GM18868 (cell line): ENCODE results near the gene PAM.

Experiments
- ATAC-seq: cut with Tn5 transposase; IDR thresholded peaks from one replicate; pipeline ENCODE4 v1.9.1; 2021; ENCODE audit warnings: mild to moderate bottlenecking, moderate library complexity; ENCODE audit not compliant: unreplicated experiment

Gene PAM

DNA sequence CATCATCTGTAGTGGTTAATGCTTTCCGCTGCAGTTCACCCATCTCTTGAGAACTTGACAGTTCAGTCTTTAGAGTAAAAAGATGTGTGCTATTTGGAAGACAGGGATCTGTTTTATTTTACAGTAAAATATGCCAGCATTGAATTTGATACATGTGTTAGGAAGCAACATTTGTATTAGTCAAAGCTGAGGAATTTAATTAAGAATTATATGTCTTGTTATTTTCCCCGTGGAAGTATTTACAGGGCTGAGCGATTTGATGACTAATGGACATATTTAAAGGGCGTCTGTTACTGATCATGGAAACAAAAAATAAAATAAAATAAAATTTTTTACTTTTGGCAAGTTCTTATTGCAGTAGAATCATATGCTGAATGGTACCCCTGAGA lies 101.3 kb downstream of the PAM start:
- no peak for ATAC-seq

DNA sequence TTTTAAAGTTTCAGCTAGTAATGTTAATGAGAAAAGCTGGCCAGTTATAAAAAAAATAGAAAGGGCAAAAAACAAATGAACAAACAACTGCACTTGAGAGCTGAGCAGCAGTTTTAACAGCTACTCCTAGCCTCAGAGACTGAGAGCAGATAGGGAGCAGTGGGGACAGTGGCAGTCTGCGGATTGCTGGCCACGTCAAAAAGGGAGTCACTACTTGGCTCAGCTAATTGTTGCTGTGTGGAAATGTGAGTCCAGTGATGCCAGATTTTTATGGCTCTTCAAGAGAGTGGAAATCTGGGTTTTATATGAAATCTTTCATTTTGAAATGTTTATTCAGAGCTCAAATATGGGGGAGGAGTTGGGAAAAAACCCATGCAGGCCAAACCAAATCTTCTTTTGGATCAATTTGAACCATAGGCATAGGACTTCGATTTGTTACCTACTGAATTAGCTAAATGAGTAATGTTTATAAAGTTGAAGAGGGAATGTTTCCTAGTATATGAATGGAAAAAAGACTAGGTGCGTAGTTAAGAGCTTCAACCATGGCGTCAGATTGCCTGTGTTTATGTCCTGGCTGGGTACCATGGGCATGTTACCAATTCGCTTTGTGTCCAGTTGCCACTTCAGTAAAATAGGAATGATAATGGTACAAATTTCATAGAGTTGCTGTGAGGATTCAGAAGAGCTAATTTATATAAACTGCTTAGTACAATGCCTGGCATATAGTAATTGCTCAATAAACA lies 102.1 kb downstream of the PAM start:
- ATAC-seq: no peak

DNA sequence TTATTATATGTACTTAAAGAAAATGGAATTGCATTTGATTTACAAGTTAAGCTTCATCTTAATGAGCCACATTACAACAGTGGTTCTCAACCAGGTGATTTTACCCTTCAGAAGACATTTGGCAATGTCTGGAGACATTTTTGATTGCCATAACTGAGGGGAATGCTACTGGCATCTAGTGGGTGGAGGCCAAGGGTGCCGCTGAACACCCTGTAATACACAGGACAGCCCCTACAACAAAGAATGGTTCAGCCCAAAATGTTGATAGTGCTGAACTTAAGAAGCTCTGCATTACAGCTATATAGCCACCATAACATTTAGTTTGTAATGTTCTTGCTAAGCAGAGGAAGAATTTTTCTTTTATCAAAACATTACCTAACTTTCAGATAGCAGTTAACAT lies 103.1 kb downstream of the PAM start:
- no peak for ATAC-seq

GRCh38 chr5:102858808-102859207 lies 103.7 kb downstream of the PAM start:
- no peak for ATAC-seq

DNA sequence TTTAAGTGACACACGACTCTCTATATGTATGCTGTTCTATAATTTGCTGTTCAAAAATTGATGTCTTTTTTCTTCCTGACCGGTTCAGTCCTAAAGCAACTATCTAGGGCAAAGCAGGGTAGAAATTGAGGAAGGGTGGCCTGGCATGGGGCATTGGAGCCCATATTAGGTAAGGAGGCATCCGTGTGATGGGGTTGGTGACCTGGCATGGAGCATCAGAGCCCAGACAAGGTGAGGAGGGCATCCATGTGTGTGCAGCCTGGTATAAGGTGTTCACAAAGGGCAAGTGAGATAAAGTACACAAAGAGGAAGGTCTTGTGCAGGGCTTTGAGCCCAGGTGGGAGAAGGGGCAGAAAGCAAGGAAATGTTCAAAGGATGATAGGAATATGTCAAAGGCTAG lies 104.9 kb downstream of the PAM start:
- ATAC-seq: no peak

GRCh38 chr5:102863058-102863457 lies 108.0 kb downstream of the PAM start:
- ATAC-seq: no peak

DNA sequence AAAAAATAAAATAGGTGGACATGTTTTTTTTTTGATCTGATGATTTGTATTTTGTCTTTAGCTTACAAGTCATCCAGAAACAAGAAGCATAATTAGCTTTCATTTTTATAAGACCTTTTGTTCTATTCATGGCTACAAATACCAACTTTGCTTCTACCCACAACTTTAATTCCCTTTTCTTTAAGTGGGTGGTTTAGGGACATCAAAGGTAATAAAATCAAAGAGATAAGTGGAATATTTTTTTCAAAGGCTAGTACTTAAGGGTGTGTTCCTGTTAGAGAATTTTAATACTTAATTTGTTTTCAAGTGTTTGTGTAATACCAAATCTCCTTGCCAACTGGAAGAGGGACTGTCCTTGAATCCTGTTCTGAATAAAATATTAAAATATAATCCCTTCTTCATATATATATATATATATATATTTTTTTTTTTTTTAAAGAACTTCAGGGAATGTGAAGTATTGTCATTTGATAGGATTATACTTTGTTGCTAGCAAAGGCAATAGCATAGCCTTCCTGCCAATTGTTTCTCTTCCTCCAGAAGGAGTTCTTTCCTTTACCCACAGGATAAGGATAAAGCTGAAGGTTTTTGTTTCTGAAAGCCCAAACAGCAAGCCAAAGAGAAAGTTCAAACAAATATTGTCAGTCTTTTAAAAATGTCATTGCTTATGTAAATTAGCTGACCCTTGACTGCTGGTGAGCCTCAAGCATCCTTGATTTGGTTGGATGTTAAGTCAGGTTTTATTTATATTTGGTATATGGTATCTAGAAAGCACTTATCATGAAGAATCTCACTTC lies 108.9 kb downstream of the PAM start:
- ATAC-seq: no peak

DNA sequence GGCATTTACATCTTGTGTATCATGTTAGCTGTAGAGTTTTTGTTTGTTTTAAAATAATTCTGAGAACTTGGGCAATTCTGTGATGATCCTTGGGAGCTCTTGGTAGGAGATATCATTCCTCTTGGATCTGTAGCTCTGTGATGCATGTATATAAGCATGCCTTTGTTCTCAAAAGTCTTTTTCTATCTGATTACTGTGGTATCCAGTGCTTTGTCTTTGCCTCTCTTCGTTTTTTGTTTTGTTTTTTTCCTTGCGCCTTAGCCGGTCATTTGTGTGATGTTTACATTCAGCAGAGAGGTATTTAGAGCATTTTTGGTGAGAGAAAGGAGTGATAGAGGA lies 110.0 kb downstream of the PAM start:
- ATAC-seq: no peak

DNA sequence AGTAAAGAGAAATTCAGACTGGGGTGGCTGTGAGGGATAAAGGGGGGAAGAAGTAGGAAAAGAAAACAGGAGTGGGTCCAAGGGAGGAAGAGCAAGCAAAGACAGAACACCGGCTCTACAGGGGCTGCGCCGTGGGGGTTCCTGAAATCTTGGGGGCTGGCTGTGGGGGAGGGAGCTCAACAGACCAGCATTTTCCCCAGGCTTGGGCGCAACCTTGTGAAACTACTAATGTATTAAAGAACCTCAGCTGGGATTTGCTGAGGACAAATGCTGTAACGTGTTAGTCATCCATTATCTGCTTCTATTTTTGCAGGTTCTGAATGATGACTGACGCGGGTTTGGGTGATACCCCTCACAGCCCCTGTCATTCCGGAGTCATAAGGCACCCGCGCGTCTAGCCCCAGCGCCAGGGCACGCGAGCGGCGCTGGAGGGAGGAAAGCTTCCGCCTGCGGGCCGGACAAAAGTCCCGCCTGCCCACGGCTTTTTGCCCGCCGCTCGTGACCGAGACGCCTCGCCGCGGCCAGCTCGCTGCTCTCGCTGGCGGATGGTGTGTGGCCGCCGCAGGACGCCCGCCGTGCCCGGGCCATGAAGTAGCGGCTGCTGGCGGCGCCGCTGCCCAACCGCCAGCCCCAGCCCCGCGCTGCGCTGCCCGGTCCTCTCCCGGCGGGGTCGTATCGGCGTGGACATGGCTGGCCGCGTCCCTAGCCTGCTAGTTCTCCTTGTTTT lies 110.6 kb downstream of the PAM start:
- peak; percentile 81 for ATAC-seq

DNA sequence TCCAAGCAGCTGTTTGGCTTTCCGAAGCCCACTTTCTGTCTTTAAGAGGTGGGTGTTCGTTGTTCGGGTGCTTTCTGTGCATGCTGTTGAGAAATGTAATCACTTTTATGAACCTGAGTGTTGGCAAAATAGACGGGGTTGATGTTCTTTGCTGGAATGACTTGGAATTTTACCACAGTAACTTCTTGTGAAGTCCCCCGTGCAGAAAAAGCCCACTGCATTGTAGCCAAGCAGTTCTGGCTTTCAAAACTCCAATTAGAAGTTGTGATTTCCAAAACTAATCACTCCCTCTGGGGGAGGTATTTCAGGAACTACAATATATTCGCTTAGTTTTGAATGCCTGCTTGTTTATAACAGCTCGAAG lies 111.1 kb downstream of the PAM start:
- no peak for ATAC-seq

DNA sequence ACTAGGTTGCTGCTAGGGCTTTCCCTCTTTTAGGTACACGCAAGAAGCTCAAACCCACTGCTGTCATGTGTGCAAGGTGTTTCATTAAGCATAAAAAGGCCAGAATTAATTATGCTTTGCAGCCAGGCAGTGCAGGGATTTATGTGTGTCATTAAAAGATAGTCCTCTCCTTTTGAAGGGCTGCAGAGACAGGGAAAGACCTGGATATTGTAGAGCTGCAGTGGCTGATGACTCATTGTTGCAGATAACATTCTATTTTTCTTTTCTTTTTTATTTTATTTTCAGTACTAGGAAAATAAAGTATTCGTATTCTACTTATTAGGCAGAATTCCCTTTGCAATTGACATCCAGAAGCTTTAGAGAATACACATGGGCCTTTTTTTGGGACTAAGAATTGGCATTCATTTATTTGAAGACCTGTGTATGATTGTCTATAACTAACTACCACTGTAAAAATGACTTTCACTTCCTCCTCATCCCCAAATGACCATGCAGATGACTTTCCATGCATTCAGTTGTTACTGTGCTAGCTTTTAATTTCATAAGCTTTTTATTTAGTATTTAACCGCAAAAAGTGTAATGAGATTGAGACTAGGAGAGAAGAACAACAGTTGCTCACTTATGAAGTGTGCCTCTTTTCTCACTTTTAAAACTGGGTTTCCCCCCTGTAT lies 113.0 kb downstream of the PAM start:
- peak; percentile 50 for ATAC-seq

DNA sequence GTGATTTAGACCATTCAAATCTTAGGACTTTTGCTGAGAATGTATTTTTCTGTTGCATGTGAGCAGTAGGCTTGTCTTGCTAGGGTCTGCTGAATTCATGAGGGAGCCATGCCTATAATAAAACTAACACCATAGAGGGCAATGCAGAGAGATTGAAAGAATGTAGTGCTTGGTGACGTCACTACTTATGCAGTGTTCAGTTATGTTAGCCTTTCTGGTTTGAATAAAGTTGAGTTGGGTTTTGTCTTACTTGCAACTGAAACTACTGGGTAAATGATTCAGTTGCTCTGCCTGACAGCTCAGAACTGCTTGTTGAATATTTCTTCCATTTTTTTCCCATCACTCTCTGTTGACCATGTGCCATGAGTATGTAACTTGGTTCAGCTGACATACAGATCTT lies 114.1 kb downstream of the PAM start:
- no peak for ATAC-seq

DNA sequence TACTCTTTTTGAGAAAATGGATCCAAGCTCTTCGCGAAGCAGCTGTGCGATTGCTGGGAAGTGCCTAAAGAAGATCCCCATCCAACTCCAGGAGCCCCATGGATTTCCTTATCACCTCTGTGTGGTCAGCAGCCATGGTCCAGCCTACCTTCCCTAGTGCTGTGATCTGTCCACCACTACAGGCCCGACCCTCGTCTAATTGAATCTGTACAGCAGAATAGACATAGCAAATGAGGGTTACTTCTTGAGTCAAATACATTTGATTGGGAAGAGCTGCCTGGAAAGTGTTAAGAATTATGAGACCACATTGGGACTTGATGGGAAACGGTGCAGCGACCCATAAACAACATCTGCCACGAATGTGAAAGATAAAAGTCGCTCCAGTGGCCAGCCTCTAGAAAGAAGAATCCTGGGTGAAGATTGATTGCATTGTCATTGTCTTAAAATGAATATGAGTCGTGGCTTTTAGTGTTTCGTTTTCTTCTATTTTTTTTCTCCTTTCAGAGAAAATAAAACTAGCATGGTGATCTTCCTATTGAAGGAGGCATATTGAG lies 118.4 kb downstream of the PAM start:
- ATAC-seq: no peak

DNA sequence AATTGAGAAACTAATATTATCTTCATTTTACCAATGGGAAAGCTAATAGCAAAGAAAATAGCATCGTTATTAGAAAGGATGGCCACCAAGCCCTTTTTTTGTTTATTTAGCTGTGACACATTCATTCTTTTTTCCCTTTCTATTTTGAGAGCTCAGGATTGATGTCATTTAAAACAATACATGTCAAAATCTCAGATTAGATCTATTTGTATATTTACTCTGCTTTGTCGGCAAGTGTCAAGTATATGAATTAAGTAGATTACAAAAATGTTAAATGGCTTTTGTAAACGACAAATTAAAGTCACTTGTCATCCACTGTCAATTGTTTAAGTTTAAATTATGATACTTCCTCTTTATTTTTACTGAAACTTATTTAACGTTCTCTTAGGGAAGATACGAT lies 118.9 kb downstream of the PAM start:
- no peak for ATAC-seq

- ATAC-seq: no peak
Observed at GRCh38 chr5:102875721-102876123, 120.6 kb downstream of the PAM start.

DNA sequence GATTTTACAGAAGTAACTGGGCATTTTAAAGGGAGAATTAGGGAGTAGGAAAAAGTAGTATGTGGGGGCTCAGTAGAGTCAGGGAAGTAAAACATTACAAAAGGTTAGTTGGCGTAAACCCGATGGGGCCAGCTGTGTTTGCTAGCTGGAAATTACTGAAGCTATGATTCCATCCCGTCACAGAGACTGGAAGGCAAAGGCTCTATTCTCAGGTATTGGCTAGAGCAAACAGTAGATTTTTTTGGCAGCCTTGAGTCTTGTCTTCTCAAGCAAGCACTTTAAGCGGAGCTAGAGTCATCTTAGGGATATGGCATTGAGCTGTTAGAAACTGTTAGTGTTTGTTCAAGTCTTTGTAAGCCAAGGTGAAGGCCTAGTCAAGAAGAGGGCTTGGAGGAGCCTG lies 121.5 kb downstream of the PAM start:
- ATAC-seq: no peak

- no peak for ATAC-seq
Observed at GRCh38 chr5:102879741-102880140, 124.6 kb downstream of the PAM start.

GRCh38 chr5:102886586-102886985 lies 131.5 kb downstream of the PAM start:
- ATAC-seq: no peak

GRCh38 chr5:102888483-102888882 lies 133.4 kb downstream of the PAM start:
- ATAC-seq: no peak

DNA sequence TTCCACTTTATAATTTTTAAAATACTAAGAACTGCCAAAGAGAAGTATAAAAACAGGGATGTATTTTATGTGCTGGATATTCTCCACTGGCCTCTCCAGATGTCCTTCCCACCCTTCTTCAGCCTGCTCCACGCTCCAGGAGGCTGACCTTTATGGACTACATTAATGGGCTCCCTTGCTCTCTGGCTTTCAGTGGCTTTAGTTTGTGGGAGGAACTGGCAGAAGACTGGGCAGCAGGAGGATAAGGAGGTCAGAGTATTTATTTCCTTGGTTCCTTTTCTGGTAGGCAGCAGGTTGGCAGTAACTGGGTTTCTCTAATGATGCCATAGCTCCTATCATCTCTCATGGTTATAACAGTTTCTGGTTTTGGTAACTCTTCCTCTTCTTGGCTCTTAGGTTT lies 133.9 kb downstream of the PAM start:
- no peak for ATAC-seq

DNA sequence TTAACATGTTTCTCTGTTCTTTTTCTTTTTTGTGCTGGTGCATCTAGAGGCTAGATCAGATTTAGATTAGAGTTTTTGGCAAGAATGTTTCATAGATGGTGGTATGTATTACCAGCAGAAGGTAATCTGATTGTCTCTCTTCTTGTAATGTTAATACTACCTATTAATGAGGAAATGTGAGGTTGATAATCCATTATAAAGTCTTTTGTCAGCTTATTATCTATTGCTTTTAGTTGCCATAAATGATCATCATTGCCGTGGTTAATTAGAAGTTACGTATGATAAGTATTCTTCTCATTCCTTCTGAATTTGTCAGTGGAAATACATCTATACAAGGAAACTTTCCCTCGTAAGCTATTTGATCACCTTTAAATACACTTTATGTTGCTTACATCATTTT lies 135.0 kb downstream of the PAM start:
- no peak for ATAC-seq
